GM04503 (cell line): ENCODE results near the gene PIK3CD.

Experiments
- DNase-seq: peaks from one replicate; pipeline ENCODE4 v3.0.0-alpha.2; 2012; ENCODE audit warnings: low read depth

The PIK3CD gene

GRCh38 chr1:9651565-9652378 lies at the start of gene PIK3CD:
Gene PIK3CD (plus strand): TSS chr1:9651731. CDS start chr1:9710456, 58,725 bp downstream.
- no peak for DNase-seq

DNA sequence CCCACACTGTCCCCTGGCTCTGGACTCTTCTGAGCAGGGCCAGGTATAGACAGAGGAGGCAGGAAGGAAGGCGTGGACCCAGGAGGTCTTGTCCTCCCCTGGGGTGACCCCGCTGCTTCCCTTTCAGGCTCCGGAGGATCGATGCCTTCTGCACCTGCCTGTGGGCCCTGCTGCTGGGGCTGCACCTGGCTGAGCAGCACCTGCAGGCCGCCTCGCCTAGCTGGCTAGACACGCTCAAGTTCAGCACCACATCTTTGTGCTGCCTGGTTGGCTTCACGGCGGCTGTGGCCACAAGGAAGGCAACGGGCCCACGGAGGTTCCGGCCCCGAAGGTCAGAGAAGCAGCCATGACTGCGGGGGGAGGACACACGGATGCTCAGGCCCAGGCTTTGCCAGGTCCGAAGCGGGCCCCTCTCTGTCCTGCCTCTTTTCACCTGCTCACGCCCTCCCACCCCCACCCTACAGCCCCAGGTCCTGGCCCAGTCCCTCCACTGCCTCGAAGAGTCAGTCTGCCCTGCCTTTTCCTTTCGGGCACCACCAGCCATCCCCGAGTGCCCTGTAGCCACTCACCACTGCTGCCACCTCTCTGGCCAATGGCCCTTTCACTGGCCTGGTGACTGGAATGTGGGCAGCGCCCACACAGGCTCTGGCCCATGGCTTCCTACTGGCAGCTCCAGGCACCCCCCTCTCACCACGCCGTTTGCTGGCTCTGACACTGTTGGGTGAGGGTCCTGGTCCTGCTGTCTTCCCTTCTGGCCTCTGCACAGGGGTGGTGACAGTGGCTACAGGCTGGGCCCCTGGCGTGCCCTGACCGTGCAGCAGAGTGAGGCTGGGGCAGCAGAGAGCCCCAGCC lies 49.4 kb upstream of the PIK3CD start:
- no peak for DNase-seq

- no peak for DNase-seq
Measured at GRCh38 chr1:9602794-9603167, 48.8 kb upstream of the PIK3CD start.

DNA sequence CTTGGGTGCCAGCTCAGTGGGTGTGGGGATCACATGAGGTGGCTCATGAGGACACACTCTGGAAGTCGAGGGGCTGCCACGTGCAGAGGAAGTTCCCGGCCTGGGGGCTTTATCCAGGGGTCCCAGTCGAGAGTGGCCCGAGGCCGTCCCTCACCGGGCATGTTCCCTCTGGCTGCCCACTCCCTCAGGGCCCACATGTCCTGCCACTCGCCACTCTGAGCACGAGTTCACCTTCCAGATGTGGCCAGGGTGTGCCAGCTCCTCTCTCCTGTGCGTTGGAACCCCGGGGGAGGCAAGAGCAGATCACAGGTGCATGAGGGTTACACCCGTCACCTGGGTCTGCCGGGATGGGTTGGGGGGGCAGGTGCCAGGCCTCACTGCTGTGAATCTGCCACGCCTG lies 48.2 kb upstream of the PIK3CD start:
- no peak for DNase-seq

DNA sequence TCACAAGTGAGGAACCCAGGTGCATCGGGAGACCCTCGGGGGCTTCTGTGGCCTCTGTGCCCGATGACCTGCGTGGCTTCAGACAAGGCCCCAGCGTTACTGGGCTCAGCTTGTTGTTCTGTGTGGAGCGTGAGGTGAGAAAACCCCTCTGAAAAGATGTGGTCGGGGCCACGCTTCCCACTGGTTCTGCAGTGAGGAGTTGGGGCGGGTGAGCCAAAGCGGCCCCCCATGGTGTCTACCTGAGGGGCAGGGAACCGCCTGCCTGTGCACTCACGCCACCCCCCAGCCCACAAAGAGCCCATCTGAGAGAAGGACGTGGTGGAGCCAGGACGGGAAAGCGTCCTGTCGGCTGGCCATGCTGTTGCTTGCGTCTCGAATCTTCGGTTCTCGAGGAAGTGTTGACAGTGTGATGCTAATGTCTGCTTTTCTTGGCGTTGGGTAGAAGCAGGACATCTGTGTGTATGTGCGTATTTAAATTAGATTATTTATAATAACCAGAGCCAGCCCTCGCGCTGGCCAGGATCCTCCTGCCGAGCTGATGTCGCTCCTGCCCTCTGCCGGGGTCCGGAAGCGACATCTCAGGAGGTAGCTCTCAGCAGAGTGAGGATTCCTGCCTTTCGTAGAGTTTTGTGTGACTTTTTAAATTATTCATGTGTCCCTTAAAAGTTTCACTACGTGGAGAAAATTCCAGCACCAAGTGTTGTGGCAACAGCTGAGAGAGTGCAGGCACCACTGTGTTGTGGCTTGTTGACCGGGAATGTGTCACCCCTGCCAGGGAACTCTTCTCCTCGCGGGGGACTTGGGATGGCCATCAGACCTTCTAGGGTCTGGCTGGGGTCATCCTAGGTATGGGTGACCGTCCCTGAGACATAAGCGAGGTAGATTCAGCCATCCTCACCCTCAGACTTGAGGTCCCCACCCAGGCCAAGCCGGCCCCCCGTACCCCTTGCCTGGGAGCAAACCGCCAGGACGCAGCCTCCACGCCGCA lies 47.5 kb upstream of the PIK3CD start:
- DNase-seq: no peak

- no peak for DNase-seq
Measured at GRCh38 chr1:9604836-9605235, 46.7 kb upstream of the PIK3CD start.

- no peak for DNase-seq
Measured at GRCh38 chr1:9605946-9606455, 45.5 kb upstream of the PIK3CD start.

- DNase-seq: no peak
Measured at GRCh38 chr1:9606458-9606857, 45.1 kb upstream of the PIK3CD start.

GRCh38 chr1:9606948-9607347 lies 44.6 kb upstream of the PIK3CD start:
- DNase-seq: no peak

DNA sequence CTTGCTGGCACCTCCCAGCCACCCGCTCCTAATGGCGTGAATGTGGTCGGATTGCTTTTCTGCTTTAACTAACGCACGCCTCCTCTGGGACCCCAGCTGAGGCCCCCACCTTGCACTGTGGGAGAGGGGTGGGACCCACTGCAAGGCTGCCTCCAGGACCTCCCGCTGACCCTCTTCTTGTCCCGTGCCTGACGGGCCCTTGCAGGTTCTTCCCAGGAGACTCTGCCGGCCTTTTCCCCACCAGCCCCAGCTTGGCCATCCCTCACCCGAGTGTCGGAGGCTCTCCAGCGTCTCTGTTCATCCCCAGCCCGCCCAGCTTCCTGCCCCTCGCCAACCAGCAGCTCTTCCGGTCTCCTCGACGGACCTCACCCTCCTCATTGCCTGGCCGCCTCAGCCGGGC lies 44.2 kb upstream of the PIK3CD start:
- no peak for DNase-seq

GRCh38 chr1:9609998-9610397 lies 41.5 kb upstream of the PIK3CD start:
- DNase-seq: no peak

- DNase-seq: no peak
Measured at GRCh38 chr1:9610548-9610947, 41.0 kb upstream of the PIK3CD start.

GRCh38 chr1:9611716-9612115 lies 39.8 kb upstream of the PIK3CD start:
- no peak for DNase-seq

GRCh38 chr1:9612162-9612845 lies 39.2 kb upstream of the PIK3CD start:
- DNase-seq: no peak

- no peak for DNase-seq
Measured at GRCh38 chr1:9612871-9613624, 38.5 kb upstream of the PIK3CD start.

GRCh38 chr1:9613625-9614299 lies 37.8 kb upstream of the PIK3CD start:
- no peak for DNase-seq

GRCh38 chr1:9615316-9616063 lies 36.0 kb upstream of the PIK3CD start:
- DNase-seq: no peak

DNA sequence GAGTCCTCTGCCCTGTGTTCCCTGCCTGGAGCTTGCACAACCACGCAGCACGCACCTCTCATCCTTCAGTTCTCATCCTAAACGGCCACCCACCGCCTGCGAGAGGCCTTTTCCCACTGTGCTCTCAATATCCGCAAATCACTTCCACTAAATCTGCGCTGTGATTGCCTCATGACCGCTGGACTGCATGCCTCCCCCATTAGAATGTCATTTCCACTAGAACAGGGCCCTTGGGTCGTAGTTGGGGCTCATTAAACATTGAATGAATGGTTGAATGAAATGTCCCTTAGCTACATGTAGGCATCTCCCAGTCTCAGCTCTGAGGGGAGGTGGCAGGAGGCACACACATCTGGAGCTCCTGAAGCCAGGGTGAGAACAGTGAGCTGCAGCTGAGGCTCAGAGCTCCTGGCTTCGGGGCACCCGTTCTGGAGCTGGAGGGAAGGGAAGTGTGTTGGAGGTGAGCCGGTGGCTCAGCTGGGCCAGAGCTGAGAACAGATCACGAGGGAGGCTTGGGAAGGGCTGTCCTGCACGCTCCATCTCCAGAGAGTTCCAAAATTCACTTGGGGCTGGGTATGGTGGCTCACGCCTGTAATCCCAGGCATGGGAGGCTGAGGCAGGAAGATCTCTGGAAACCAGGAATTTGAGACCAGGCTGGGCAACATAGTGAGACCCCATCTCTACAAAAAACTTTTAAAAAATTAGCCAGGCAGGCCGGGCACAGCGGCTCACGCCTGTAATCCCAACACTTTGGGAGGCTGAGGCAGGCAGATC lies 32.4 kb upstream of the PIK3CD start:
- no peak for DNase-seq
